Measurements from ENCODE around the gene SLC66A3. TPM values are rescaled to one million over a fixed set of nuclear protein-coding genes. Genes with fewer than 3 reads are reported as not detected.

Gene SLC66A3
- total RNA-seq, 4 donors from 2014 or later = 30.3 to 101 (median 39.7) TPM

GRCh38 chr2:11187731-11188130 lies 32.5 kb downstream of the SLC66A3 start:
- H3K4me3 ChIP-seq = no peak overlapping the region
- H3K36me3 ChIP-seq = peaks cover 51% of the 10 kb centered on the region
- no peaks in the 10 kb centered on the region for H3K9me3 ChIP-seq

GRCh38 chr2:11196246-11196645 lies 41.0 kb downstream of the SLC66A3 start:
- Histone ChIP-seq H3K36me3 (peaks cover 80% of the 10 kb centered on the region), H3K27ac (no peak overlapping the region), H3K27me3 (no peaks in the 10 kb centered on the region), H3K4me3 (no peak overlapping the region), H3K9me3 (no peaks in the 10 kb centered on the region), H3K4me1 (peaks cover 4% of the 10 kb centered on the region)
- no peak for TF ChIP-seq CTCF (IDR thresholded peaks at IDR 0.05)
- 86% methylated on average over 3 of the region's 3 CpGs for WGBS
- DNase-seq (ENCODE audit: low spot score in 2 of 2) = no peak

More at GRCh38 chr2:11187731-11188130, 32.5 kb downstream of the SLC66A3 start:
- Histone ChIP-seq H3K4me1 (peaks cover 1% of the 10 kb centered on the region), H3K27ac (no peak overlapping the region), H3K27me3 (no peaks in the 10 kb centered on the region)
- TF ChIP-seq CTCF (IDR thresholded peaks at IDR 0.05) = no peak
- TF ChIP-seq POLR2AphosphoS5 (IDR thresholded peaks at IDR 0.05) = no peak
- no peak for TF ChIP-seq POLR2A (IDR thresholded peaks at IDR 0.05)
- TF ChIP-seq EP300 (IDR thresholded peaks at IDR 0.05) = no peak
- no peak for DNase-seq (ENCODE audit: low spot score in 2 of 2)
- WGBS = 78% methylated on average over 2 of the region's 2 CpGs

- Histone ChIP-seq H3K27ac (no peak overlapping the region), H3K4me1 (no peaks in the 10 kb centered on the region), H3K4me3 (no peak overlapping the region), H3K27me3 (no peaks in the 10 kb centered on the region), H3K9me3 (no peaks in the 10 kb centered on the region), H3K36me3 (peaks cover 73% of the 10 kb centered on the region)
- TF ChIP-seq POLR2AphosphoS5 (IDR thresholded peaks at IDR 0.05) = no peak
- no peak for TF ChIP-seq POLR2A (IDR thresholded peaks at IDR 0.05)
- TF ChIP-seq CTCF (IDR thresholded peaks at IDR 0.05) = no peak
- TF ChIP-seq EP300 (IDR thresholded peaks at IDR 0.05) = no peak
- 94% methylated on average over 2 of the region's 2 CpGs for WGBS
- no peak for DNase-seq (ENCODE audit: low spot score in 2 of 2)
Observed at GRCh38 chr2:11200651-11201050, 45.4 kb downstream of the SLC66A3 start.

GRCh38 chr2:11201969-11202368 lies 46.7 kb downstream of the SLC66A3 start:
- Histone ChIP-seq H3K9me3 (no peaks in the 10 kb centered on the region), H3K36me3 (peaks cover 71% of the 10 kb centered on the region)

GRCh38 chr2:11203480-11203879 lies 48.2 kb downstream of the SLC66A3 start:
- DNase-seq (ENCODE audit: low spot score in 2 of 2) = no peak
- H3K4me1 ChIP-seq = no peaks in the 10 kb centered on the region
- H3K4me3 ChIP-seq = no peak overlapping the region
- no peaks in the 10 kb centered on the region for H3K27me3 ChIP-seq
- H3K27ac ChIP-seq = no peak overlapping the region
- no peaks in the 10 kb centered on the region for H3K9me3 ChIP-seq
- TF ChIP-seq CTCF (IDR thresholded peaks at IDR 0.05) = no peak
- TF ChIP-seq EP300 (IDR thresholded peaks at IDR 0.05) = no peak
- no peak for TF ChIP-seq POLR2AphosphoS5 (IDR thresholded peaks at IDR 0.05)
- TF ChIP-seq POLR2A (IDR thresholded peaks at IDR 0.05) = no peak
- WGBS = 82% methylated on average over 3 of the region's 3 CpGs
- peaks cover 65% of the 10 kb centered on the region for H3K36me3 ChIP-seq

More at GRCh38 chr2:11201969-11202368, 46.7 kb downstream of the SLC66A3 start:
- H3K4me1 ChIP-seq = no peaks in the 10 kb centered on the region
- H3K4me3 ChIP-seq = no peak overlapping the region
- no peak for TF ChIP-seq POLR2AphosphoS5 (IDR thresholded peaks at IDR 0.05)
- no peak for TF ChIP-seq CTCF (IDR thresholded peaks at IDR 0.05)
- TF ChIP-seq EP300 (IDR thresholded peaks at IDR 0.05) = no peak
- no peak for TF ChIP-seq POLR2A (IDR thresholded peaks at IDR 0.05)
- 79% methylated on average over 5 of the region's 5 CpGs for WGBS
- H3K27ac ChIP-seq = no peak overlapping the region
- no peak for DNase-seq (ENCODE audit: low spot score in 2 of 2)
- no peaks in the 10 kb centered on the region for H3K27me3 ChIP-seq
